Choroid plexus epithelial cell (primary cell): ENCODE data around the gene NLRP12.
"Not testable (repeated sequence)": the region's sequence is repeated elsewhere in the genome, so short reads cannot be mapped to it uniquely, and the experiment has no call there.

Experiments
- DNase-seq: peaks from one replicate; pipeline ENCODE4 v3.0.0-alpha.2; 2010; ENCODE audit warnings: low read depth
- H3K4me3 ChIP-seq: 2 replicates; pipeline ENCODE4 v1.5.1; 2011; ENCODE audit warnings: low read depth, mild to moderate bottlenecking, control low read depth, low read length, moderate library complexity
- TF ChIP-seq, protein P1 (sequence below): conservative IDR thresholded peaks from 2 replicates; pipeline ENCODE4 v1.5.1; 2011; ENCODE audit warnings: low read depth, mild to moderate bottlenecking, control low read depth, inconsistent platforms, low read length, moderate library complexity

Gene NLRP12, protein sequence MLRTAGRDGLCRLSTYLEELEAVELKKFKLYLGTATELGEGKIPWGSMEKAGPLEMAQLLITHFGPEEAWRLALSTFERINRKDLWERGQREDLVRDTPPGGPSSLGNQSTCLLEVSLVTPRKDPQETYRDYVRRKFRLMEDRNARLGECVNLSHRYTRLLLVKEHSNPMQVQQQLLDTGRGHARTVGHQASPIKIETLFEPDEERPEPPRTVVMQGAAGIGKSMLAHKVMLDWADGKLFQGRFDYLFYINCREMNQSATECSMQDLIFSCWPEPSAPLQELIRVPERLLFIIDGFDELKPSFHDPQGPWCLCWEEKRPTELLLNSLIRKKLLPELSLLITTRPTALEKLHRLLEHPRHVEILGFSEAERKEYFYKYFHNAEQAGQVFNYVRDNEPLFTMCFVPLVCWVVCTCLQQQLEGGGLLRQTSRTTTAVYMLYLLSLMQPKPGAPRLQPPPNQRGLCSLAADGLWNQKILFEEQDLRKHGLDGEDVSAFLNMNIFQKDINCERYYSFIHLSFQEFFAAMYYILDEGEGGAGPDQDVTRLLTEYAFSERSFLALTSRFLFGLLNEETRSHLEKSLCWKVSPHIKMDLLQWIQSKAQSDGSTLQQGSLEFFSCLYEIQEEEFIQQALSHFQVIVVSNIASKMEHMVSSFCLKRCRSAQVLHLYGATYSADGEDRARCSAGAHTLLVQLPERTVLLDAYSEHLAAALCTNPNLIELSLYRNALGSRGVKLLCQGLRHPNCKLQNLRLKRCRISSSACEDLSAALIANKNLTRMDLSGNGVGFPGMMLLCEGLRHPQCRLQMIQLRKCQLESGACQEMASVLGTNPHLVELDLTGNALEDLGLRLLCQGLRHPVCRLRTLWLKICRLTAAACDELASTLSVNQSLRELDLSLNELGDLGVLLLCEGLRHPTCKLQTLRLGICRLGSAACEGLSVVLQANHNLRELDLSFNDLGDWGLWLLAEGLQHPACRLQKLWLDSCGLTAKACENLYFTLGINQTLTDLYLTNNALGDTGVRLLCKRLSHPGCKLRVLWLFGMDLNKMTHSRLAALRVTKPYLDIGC

DNA sequence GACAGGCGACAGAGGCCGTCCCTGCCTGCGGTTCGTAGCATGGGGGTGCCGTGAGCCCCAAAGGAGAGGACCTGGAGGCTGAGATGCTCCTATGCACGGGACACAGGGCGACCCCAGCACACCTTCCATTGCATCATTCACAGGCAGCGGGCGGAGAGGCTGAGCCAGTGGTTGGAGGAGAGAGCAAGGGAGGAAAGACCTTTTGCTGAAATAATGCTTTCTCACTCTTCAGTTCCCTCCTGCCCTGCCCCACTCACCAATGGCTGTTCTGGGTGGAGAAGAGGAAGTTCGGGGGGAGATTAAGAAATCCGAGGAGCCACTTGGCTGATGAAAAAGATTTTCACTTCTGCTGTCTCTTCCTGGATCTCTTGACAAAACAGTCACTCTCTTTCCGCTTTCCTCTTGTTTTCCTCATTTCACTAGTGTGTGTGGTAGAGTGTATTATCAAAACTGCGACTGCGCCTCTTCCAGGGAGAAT is at the start of gene NLRP12:
NLRP12 (minus strand) TSS at position 181 of the 478 bp plus-strand sequence; CDS start at position 41, 140 bp downstream.
- no peak within 1 kb of the TSS for H3K4me3 ChIP-seq
- DNase-seq, result no peak
- TF ChIP-seq, protein P1, sequence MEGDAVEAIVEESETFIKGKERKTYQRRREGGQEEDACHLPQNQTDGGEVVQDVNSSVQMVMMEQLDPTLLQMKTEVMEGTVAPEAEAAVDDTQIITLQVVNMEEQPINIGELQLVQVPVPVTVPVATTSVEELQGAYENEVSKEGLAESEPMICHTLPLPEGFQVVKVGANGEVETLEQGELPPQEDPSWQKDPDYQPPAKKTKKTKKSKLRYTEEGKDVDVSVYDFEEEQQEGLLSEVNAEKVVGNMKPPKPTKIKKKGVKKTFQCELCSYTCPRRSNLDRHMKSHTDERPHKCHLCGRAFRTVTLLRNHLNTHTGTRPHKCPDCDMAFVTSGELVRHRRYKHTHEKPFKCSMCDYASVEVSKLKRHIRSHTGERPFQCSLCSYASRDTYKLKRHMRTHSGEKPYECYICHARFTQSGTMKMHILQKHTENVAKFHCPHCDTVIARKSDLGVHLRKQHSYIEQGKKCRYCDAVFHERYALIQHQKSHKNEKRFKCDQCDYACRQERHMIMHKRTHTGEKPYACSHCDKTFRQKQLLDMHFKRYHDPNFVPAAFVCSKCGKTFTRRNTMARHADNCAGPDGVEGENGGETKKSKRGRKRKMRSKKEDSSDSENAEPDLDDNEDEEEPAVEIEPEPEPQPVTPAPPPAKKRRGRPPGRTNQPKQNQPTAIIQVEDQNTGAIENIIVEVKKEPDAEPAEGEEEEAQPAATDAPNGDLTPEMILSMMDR, result no peak

DNA sequence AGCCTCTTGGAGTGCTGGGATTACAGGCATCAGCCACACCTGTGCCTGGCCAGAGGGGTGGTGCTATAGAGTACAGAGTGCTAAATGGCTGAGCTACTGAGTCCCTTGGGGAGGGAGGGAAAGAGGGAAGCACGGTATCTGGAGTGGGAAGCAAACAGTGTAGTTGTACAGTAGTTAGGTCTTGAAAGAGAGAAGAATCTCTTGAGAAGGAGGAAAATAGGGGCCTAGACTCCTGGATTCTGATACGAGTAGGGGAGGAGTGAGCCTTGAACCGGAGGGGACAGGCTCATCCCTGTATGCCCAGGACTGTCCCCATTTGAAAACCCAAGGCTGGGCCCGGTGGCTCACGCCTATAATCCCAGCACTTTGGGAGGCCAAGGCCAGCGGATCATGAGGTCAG is 48.6 kb upstream of the NLRP12 start:
- no peak overlapping the region for H3K4me3 ChIP-seq
- no peak for DNase-seq
- TF ChIP-seq, protein P1, result no peak

DNA sequence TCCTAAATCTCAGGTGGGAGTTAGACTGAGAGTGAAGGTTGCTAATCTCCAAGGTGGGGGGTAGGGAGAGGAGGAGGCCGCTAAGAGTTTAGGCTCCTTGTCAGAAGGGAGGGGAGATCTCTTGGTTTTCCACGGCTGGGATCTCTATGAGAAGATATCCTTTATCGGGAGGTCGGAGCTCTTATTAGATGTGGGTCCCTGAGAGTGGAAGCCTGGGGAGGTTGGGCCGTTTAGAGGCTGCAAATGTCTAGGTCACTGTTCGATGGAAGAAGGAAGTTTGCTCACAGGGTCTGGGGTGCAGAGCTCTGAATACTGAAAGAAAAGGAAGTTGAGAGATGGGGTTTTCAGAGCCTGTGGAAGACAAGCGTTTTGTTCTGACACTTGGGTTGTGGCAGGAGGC is 47.3 kb upstream of the NLRP12 start:
- TF ChIP-seq, protein P1, result no peak
- H3K4me3 ChIP-seq, result no peak overlapping the region
- no peak for DNase-seq

DNA sequence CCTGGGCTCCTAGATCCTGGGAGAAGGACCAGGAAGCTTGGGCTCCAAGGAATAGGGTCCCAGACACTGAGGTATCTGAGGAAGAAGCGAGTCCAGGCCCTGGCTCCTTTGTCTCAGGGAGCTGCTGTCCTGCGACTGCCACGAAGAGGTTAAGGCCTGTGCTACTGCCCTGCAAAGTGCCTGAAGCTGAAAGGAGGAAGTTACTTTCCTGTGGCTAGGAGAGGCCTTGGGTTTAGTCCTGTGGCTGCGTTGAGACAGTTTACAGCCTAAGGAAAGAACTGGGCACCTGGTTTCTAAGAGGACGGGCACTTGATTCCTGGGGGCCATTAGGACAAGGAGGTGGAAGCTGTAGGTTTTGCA is 46.4 kb upstream of the NLRP12 start:
- no peak for DNase-seq
- peak overlapping the region; percentile 29 for H3K4me3 ChIP-seq
- TF ChIP-seq, protein P1, result no peak

DNA sequence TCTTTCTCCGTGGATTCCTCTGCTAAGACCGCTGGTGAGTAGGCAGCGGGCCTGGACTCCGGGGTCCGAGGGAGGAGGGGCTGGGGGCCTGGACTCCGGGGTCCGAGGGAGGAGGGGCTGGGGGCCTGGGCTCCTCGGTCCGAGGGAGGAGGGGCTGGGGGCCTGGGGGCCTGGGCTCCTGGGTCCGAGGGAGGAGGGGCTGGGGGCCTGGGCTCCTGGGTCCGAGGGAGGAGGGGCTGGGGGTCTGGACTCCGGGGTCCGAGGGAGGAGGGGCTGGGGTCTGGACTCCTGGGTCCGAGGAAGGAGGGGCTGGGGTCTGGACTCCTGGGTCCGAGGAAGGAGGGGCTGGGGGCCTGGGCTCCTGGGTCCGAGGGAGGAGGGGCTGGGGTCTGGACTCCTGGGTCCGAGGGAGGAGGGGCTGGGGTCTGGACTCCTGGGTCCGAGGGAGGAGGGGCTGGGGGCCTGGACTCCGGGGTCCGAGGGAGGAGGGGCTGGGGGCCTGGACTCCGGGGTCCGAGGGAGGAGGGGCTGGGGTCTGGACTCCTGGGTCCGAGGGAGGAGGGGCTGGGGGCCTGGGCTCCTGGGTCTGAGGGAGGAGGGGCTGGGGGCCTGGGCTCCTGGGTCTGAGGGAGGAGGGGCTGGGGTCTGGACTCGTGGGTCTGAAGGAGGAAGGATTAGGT is 45.8 kb upstream of the NLRP12 start:
- peak overlapping the region; percentile 90 for H3K4me3 ChIP-seq
- not testable (repeated sequence) for DNase-seq

DNA sequence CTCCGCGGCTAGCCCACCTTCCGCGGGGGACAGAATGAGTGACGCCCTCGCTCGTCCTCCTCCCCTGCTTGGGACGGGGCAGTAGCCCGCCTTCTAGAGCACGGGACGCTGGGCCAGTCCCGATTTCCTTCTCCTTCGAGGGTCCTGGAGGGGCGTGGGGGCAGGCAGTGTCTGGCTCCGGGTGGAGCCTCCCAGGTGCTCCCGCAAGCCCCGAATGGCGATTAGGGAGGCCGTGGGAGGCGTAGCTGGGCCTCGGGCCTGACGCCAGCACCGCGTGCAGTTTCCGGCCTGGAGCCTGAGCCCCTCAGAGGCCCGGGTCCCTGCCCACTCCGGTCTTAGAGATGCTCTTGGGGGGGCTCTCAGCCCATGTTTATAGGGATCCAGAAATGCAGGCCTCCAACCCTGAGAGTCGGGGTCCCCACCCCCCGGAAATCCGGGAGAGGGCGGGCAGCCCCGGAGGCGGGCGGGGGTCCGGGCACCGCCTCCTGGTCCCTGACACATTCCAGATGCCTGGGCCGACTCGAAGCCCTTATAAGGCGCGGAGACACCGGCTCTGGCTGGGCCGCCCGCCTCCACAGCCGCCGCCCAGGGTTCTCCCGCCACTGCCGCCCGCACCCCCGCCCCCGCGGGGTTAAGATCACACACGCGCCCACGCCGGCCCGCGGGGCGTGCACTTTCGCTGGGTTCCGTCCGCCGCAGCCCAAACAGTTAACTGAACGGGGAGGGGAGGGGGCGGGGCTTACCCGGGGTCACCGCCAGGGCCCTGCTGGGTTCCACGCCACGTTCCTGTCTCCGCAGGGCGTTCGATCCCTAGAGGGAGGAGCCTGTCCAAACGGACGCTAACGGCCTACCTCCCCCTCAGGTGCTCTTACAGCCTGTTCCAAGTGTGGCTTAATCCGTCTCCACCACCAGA is 45.0 kb upstream of the NLRP12 start:
- DNase-seq, result peak; percentile 92
- TF ChIP-seq, protein P1, result peak; percentile 40
- peak overlapping the region; percentile 90 for H3K4me3 ChIP-seq
